Hepatocyte (in vitro differentiated cells): ENCODE data around the gene TENM4.

ENCODE experiments used
- EZH2 ChIP-seq: fragments of 200-600 bp; sonication (generic); IDR thresholded peaks from 2 replicates; pipeline ENCODE4 v1.6.1; 2016; ENCODE audit warnings: antibody characterized with exemption, mild to moderate bottlenecking, borderline replicate concordance
- EZH2phosphoT487 ChIP-seq: fragments of 200-600 bp; sonication (generic); IDR thresholded peaks from one replicate; pipeline ENCODE4 v1.6.1; 2018; ENCODE audit warnings: antibody characterized with exemption, mild to moderate bottlenecking, low read depth, moderate library complexity; ENCODE audit not compliant: unreplicated experiment, severe bottlenecking
- TF ChIP-seq, protein P1 (sequence below): fragments of 200-600 bp; sonication (generic); IDR thresholded peaks from 2 replicates; pipeline ENCODE4 v1.5.1; 2016; ENCODE audit warnings: antibody characterized with exemption, mild to moderate bottlenecking; ENCODE audit not compliant: poor library complexity

- TF ChIP-seq, protein P1, sequence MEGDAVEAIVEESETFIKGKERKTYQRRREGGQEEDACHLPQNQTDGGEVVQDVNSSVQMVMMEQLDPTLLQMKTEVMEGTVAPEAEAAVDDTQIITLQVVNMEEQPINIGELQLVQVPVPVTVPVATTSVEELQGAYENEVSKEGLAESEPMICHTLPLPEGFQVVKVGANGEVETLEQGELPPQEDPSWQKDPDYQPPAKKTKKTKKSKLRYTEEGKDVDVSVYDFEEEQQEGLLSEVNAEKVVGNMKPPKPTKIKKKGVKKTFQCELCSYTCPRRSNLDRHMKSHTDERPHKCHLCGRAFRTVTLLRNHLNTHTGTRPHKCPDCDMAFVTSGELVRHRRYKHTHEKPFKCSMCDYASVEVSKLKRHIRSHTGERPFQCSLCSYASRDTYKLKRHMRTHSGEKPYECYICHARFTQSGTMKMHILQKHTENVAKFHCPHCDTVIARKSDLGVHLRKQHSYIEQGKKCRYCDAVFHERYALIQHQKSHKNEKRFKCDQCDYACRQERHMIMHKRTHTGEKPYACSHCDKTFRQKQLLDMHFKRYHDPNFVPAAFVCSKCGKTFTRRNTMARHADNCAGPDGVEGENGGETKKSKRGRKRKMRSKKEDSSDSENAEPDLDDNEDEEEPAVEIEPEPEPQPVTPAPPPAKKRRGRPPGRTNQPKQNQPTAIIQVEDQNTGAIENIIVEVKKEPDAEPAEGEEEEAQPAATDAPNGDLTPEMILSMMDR: no peak
- TF ChIP-seq EZH2 (no peak), EZH2phosphoT487 (no peak)
Observed at GRCh38 chr11:78831571-78831970, 609.3 kb downstream of the TENM4 start.
